HG02938 (cell line): ENCODE measurements around the gene CNTROB.
"Not testable (repeated sequence)": the region's sequence is repeated elsewhere in the genome, so short reads cannot be mapped to it uniquely, and the experiment has no call there.

Experiments used
- ATAC-seq: cut with Tn5 transposase; IDR thresholded peaks from one replicate; pipeline ENCODE4 v1.9.1; 2021; ENCODE audit warnings: mild to moderate bottlenecking, moderate library complexity; ENCODE audit not compliant: unreplicated experiment

CNTROB gene

GRCh38 chr17:7940743-7941142 is 8.7 kb downstream of the CNTROB start:
- no peak for ATAC-seq

- ATAC-seq = no peak
Measured at GRCh38 chr17:7943291-7943690, 11.3 kb downstream of the CNTROB start.

GRCh38 chr17:7944326-7944725 is 12.3 kb downstream of the CNTROB start:
- no peak for ATAC-seq

GRCh38 chr17:7945651-7946050 is 13.6 kb downstream of the CNTROB start:
- no peak for ATAC-seq

- ATAC-seq = no peak
Measured at GRCh38 chr17:7946441-7946840, 14.4 kb downstream of the CNTROB start.

GRCh38 chr17:7947651-7948050 is 15.6 kb downstream of the CNTROB start:
- ATAC-seq = no peak

GRCh38 chr17:7950578-7950977 is 18.6 kb downstream of the CNTROB start:
- no peak for ATAC-seq

GRCh38 chr17:7951143-7951792 is 19.3 kb downstream of the CNTROB start:
- ATAC-seq = no peak

- ATAC-seq = not testable (repeated sequence)
Measured at GRCh38 chr17:7953266-7953665, 21.3 kb downstream of the CNTROB start.

GRCh38 chr17:7955414-7956227 is 23.6 kb downstream of the CNTROB start:
- ATAC-seq = no peak

- ATAC-seq = no peak
Measured at GRCh38 chr17:7956228-7956965, 24.4 kb downstream of the CNTROB start.

- ATAC-seq = no peak
Measured at GRCh38 chr17:7959503-7960253, 27.7 kb downstream of the CNTROB start.

- ATAC-seq = no peak
Measured at GRCh38 chr17:7961421-7961820, 29.4 kb downstream of the CNTROB start.

- ATAC-seq = no peak
Measured at GRCh38 chr17:7967751-7968150, 35.7 kb downstream of the CNTROB start.

- no peak for ATAC-seq
Measured at GRCh38 chr17:7969433-7969832, 37.4 kb downstream of the CNTROB start.

GRCh38 chr17:7971651-7972050 is 39.6 kb downstream of the CNTROB start:
- ATAC-seq = no peak

GRCh38 chr17:7972131-7972785 is 40.3 kb downstream of the CNTROB start:
- ATAC-seq = no peak

- ATAC-seq = no peak
Measured at GRCh38 chr17:7974638-7975131, 42.7 kb downstream of the CNTROB start.

GRCh38 chr17:7977039-7977438 is 45.0 kb downstream of the CNTROB start:
- ATAC-seq = no peak

GRCh38 chr17:7977805-7978204 is 45.8 kb downstream of the CNTROB start:
- ATAC-seq = no peak
